ENCODE results near the gene PEX14. TPM values are rescaled to one million over a fixed set of nuclear protein-coding genes. Genes with fewer than 3 reads are reported as not detected.

The PEX14 gene
- total and polyA plus RNA-seq, 10 of the 15 experiments (the other 5 are each of a cell fraction or from before 2014, with no cell fraction given) = 1.4 to 23.2 (median 12.0) TPM

- DNase-seq (ENCODE audit: low read depth, low spot score) (no peak), FAIRE-seq (no peak), ATAC-seq (no peak)
- no peaks in the 10 kb centered on the region for H4K20me1 ChIP-seq (ENCODE audit: control insufficient read depth, insufficient read depth)
- H2AFZ ChIP-seq (ENCODE audit: control insufficient read depth, low read depth, low read length) = no peak overlapping the region
- H3K27ac ChIP-seq (ENCODE audit: control insufficient read depth, insufficient read depth) = no peak overlapping the region
- no peaks in the 10 kb centered on the region for H3K79me2 ChIP-seq (ENCODE audit: control insufficient read depth, insufficient read depth, low read length)
- no peak overlapping the region for H3K9ac ChIP-seq (ENCODE audit: control insufficient read depth, insufficient read depth, low read length)
- ChIA-PET SMC1A (ENCODE audit: uncharacterized antibody, unreplicated experiment) (no interaction called here), POLR2A (no interaction called here), RAD21 (ENCODE audit: unreplicated experiment) (no interaction called here), CTCF (no interaction called here)
- WGBS (ENCODE audit: insufficient coverage, insufficient replicate concordance, low lambda C conversion rate, missing lambda C conversion rate) = 88% methylated on average over 5 of the region's 5 CpGs
- H3K4me1 ChIP-seq (ENCODE audit: control insufficient read depth, insufficient read depth, low read length) = no peaks in the 10 kb centered on the region
- no peak overlapping the region for H3K4me2 ChIP-seq (ENCODE audit: control insufficient read depth, insufficient read depth)
- in situ Hi-C loops (cut with MboI) = no loop called here
- no TSS peak for BruUV-seq (replicated peaks)
- no peak for TF ChIP-seq NKRF (conservative IDR thresholded peaks at IDR 0.05)
- no peak for TF ChIP-seq FOS (IDR thresholded peaks at IDR 0.05; ENCODE audit: borderline replicate concordance, extremely low read depth, insufficient read length)
- no peak for TF ChIP-seq DPF2 (IDR thresholded peaks at IDR 0.05)
- TF ChIP-seq BMI1 (IDR thresholded peaks at IDR 0.05; ENCODE audit: borderline replicate concordance) = no peak
- no peak for TF ChIP-seq POU2F2 (IDR thresholded peaks at IDR 0.05; ENCODE audit: borderline replicate concordance, low read depth, low read length)
- no peak for TF ChIP-seq RUNX3 (IDR thresholded peaks at IDR 0.05; ENCODE audit: low read length)
- no peak for TF ChIP-seq SMARCA5 (IDR thresholded peaks at IDR 0.05)
- TF ChIP-seq ZNF217 (IDR thresholded peaks at IDR 0.05) = no peak
- TF ChIP-seq HDAC6 (IDR thresholded peaks at IDR 0.05; ENCODE audit: unreplicated experiment) = no peak
- TF ChIP-seq FOXK2 (IDR thresholded peaks at IDR 0.05) = no peak
- TF ChIP-seq CBFB (IDR thresholded peaks at IDR 0.05; ENCODE audit: low read depth) = no peak
- TF ChIP-seq E4F1 (IDR thresholded peaks at IDR 0.05; ENCODE audit: borderline replicate concordance, partially characterized antibody) = no peak
- no peak for TF ChIP-seq IRF3 (IDR thresholded peaks at IDR 0.05)
- TF ChIP-seq MXI1 (IDR thresholded peaks at IDR 0.05; ENCODE audit: low read depth, low read length) = no peak
- TF ChIP-seq POLR2AphosphoS2 (IDR thresholded peaks at IDR 0.05; ENCODE audit: low read depth, low read length) = no peak
- no peak for TF ChIP-seq HSF1 (IDR thresholded peaks at IDR 0.05; ENCODE audit: low read depth, low read length)
- TF ChIP-seq MTA2 (IDR thresholded peaks at IDR 0.05; ENCODE audit: low read depth) = no peak
- no peak for TF ChIP-seq EGR1 (IDR thresholded peaks at IDR 0.05; ENCODE audit: borderline replicate concordance in 1 of 2, low read depth in 2 of 2, low read length in 2 of 2)
- H3K27me3 ChIP-seq (replicated peaks in 1 of 2; ENCODE audit: control insufficient read depth in 2 of 2, insufficient read depth in 2 of 2, low read length in 1 of 2) = no peaks in the 10 kb centered on the region
- no peaks in the 10 kb centered on the region for H3K9me3 ChIP-seq (replicated peaks; ENCODE audit: control insufficient read depth, insufficient read depth, low read length)
- H3K4me3 ChIP-seq = no peak overlapping the region
- H3K36me3 ChIP-seq (ENCODE audit: control insufficient read depth in 2 of 2, insufficient read depth in 2 of 2, low read length in 1 of 2) = peaks cover 0 to 5% of the 10 kb centered on the region in 2 experiments; a peak in 2 of 4 replicates
- intact Hi-C loops (cut with micrococcal nuclease; ENCODE audit: unreplicated experiment) = no loop called here
These were observed 142.6 kb downstream of the PEX14 start for GRCh38 chr1:10617318-10617717.
